SK-N-MC (cell line): Measurements from ENCODE around the gene LRIG1.

ENCODE experiments used
- EZH2 ChIP-seq: fragments of 200-600 bp; sonication (generic); IDR thresholded peaks from one replicate; pipeline ENCODE4 v1.6.1; 2017; ENCODE audit warnings: antibody characterized with exemption
- POLR2AphosphoS5 ChIP-seq: IDR thresholded peaks from 2 replicates; pipeline ENCODE4 v1.6.1; 2012; ENCODE audit warnings: mild to moderate bottlenecking, low read depth, low read length, borderline replicate concordance

GRCh38 chr3:66489115-66489514, 11.7 kb downstream of the LRIG1 start:
- no peak for TF ChIP-seq POLR2AphosphoS5
- TF ChIP-seq EZH2: no peak
